DOHH2 (cell line): ENCODE data around the gene PTK7.

Source experiments
- H3F3A ChIP-seq: fragments of 200-600 bp; sonication (generic), shearing (Covaris generic); 2 replicates; pipeline ENCODE4 v1.6.0; 2016; ENCODE audit warnings: antibody characterized with exemption, mild to moderate bottlenecking; ENCODE audit not compliant: control insufficient read depth, insufficient read depth
- H3K27ac ChIP-seq: fragments of 200-600 bp; sonication (generic); 2 replicates; pipeline ENCODE4 v1.5.1; 2014; ENCODE audit warnings: low read depth, mild to moderate bottlenecking, low read length, moderate library complexity
- H3K27me3 ChIP-seq: fragments of 200-600 bp; sonication (generic); 2 replicates; pipeline ENCODE4 v1.6.1; 2014; ENCODE audit warnings: mild to moderate bottlenecking, low read length, mixed read lengths; ENCODE audit not compliant: control insufficient read depth
- H3K36me3 ChIP-seq: fragments of 200-600 bp; sonication (generic); 2 replicates; pipeline ENCODE4 v1.6.1; 2014; ENCODE audit warnings: mild to moderate bottlenecking, low read length, moderate library complexity, mixed read lengths; ENCODE audit not compliant: control insufficient read depth
- H3K4me1 ChIP-seq: fragments of 200-600 bp; sonication (generic); 2 replicates; pipeline ENCODE4 v1.6.1; 2014; ENCODE audit warnings: mild to moderate bottlenecking, low read length, mixed read lengths; ENCODE audit not compliant: control insufficient read depth
- H3K4me2 ChIP-seq: fragments of 200-600 bp; sonication (generic); 2 replicates; pipeline ENCODE4 v1.6.0; 2014; ENCODE audit warnings: mild to moderate bottlenecking, low read length, moderate library complexity
- H3K4me3 ChIP-seq: fragments of 200-600 bp; sonication (generic); 2 replicates; pipeline ENCODE4 v1.5.1; 2014; ENCODE audit warnings: mild to moderate bottlenecking, low read length, mixed read lengths
- H3K79me2 ChIP-seq: fragments of 200-600 bp; sonication (generic); 2 replicates; pipeline ENCODE4 v1.6.1; 2014; ENCODE audit warnings: mild to moderate bottlenecking, low read length, mixed read lengths; ENCODE audit not compliant: control insufficient read depth
- H3K9me2 ChIP-seq: fragments of 200-600 bp; sonication (generic); replicated peaks from 2 replicates; pipeline ENCODE4 v1.6.1; 2014; ENCODE audit warnings: mild to moderate bottlenecking, low read length, mixed read lengths; ENCODE audit not compliant: control insufficient read depth
- H3K9me3 ChIP-seq: fragments of 200-600 bp; sonication (generic); 2 replicates; pipeline ENCODE4 v1.6.1; 2014; ENCODE audit warnings: antibody characterized with exemption, low read length, mixed read lengths; ENCODE audit not compliant: control insufficient read depth, insufficient read depth
- H4K20me1 ChIP-seq: fragments of 200-600 bp; sonication (generic); 2 replicates; pipeline ENCODE4 v1.6.0; 2014; ENCODE audit warnings: low read depth, mild to moderate bottlenecking, antibody characterized with exemption, low read length, moderate library complexity; ENCODE audit not compliant: control insufficient read depth, insufficient read depth
- EZH2phosphoT487 ChIP-seq: fragments of 200-600 bp; sonication (generic); IDR thresholded peaks from 2 replicates; pipeline ENCODE4 v1.6.1; 2017; ENCODE audit warnings: borderline replicate concordance, mild to moderate bottlenecking, antibody characterized with exemption, low read length, moderate library complexity, mixed read lengths
- TF ChIP-seq, protein P1 (sequence below): fragments of 200-600 bp; sonication (generic); IDR thresholded peaks from one replicate; pipeline ENCODE4 v1.5.1; 2014; ENCODE audit warnings: antibody characterized with exemption, mild to moderate bottlenecking, low read depth, low read length; ENCODE audit not compliant: poor library complexity, severe bottlenecking

The PTK7 gene

DNA sequence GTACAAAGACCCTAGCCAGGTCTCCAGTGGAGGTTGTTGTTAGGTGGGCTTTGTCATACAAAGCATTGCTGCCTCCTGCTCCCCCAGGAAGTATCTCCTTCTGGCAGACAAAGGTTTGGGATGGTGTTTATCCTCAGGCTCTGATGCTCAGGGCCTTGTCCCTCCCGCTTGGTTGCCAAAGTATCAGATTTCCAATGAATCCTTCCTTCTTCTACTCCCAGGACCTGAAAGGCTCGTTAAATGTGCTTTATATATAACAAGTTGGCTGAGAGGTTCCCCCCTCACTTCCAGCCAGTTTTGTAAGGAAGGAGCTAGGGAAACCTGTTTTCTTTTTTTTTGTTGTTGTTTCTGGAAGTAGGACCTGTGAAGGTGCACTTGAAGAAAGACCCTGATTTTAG is 14.4 kb downstream of the PTK7 start:
- Histone ChIP-seq H3F3A (no peaks in the 10 kb centered on the region), H3K27me3 (peaks cover 4% of the 10 kb centered on the region; the same call in 1 of the 2 replicates), H3K4me2 (no peak overlapping the region), H3K4me1 (no peaks in the 10 kb centered on the region), H3K79me2 (no peaks in the 10 kb centered on the region), H3K9me2 (no peaks in the 10 kb centered on the region), H3K9me3 (no peaks in the 10 kb centered on the region), H3K4me3 (no peak overlapping the region), H3K36me3 (no peaks in the 10 kb centered on the region), H4K20me1 (no peaks in the 10 kb centered on the region), H3K27ac (no peak overlapping the region)
- TF ChIP-seq EZH2phosphoT487 = no peak
- TF ChIP-seq, protein P1, sequence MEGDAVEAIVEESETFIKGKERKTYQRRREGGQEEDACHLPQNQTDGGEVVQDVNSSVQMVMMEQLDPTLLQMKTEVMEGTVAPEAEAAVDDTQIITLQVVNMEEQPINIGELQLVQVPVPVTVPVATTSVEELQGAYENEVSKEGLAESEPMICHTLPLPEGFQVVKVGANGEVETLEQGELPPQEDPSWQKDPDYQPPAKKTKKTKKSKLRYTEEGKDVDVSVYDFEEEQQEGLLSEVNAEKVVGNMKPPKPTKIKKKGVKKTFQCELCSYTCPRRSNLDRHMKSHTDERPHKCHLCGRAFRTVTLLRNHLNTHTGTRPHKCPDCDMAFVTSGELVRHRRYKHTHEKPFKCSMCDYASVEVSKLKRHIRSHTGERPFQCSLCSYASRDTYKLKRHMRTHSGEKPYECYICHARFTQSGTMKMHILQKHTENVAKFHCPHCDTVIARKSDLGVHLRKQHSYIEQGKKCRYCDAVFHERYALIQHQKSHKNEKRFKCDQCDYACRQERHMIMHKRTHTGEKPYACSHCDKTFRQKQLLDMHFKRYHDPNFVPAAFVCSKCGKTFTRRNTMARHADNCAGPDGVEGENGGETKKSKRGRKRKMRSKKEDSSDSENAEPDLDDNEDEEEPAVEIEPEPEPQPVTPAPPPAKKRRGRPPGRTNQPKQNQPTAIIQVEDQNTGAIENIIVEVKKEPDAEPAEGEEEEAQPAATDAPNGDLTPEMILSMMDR = no peak

DNA sequence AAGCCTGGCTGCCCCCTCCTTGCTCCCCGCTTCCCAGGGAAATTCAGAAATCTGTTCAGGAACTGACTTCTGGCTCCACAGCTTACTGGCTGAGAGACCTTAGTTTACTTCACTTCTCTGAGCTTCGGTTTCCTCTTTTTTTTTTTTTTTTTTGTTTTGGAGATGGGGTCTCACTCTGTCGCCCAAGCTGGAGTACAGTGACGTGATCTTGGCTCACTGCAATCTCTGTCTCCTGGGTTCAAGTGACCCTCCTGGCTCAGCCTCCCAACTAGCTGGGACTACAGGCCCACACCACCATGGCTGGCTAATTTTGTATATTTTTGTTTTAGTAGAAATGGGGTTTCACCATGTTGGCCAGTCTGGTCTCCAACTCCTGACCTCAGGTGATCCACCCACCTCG is 14.9 kb downstream of the PTK7 start:
- H3K4me1 ChIP-seq = peaks cover 3% of the 10 kb centered on the region
- no peaks in the 10 kb centered on the region for H3K9me2 ChIP-seq
- no peak overlapping the region for H3K4me2 ChIP-seq
- H3K27me3 ChIP-seq = peaks cover 2% of the 10 kb centered on the region; the same call in 1 of the 2 replicates
- H4K20me1 ChIP-seq = no peaks in the 10 kb centered on the region
- no peaks in the 10 kb centered on the region for H3K9me3 ChIP-seq
- no peak for TF ChIP-seq EZH2phosphoT487
- TF ChIP-seq, protein P1 = no peak
- no peak overlapping the region for H3K27ac ChIP-seq
- no peaks in the 10 kb centered on the region for H3K79me2 ChIP-seq
- H3K4me3 ChIP-seq = no peak overlapping the region
- H3F3A ChIP-seq = no peaks in the 10 kb centered on the region
- no peaks in the 10 kb centered on the region for H3K36me3 ChIP-seq

DNA sequence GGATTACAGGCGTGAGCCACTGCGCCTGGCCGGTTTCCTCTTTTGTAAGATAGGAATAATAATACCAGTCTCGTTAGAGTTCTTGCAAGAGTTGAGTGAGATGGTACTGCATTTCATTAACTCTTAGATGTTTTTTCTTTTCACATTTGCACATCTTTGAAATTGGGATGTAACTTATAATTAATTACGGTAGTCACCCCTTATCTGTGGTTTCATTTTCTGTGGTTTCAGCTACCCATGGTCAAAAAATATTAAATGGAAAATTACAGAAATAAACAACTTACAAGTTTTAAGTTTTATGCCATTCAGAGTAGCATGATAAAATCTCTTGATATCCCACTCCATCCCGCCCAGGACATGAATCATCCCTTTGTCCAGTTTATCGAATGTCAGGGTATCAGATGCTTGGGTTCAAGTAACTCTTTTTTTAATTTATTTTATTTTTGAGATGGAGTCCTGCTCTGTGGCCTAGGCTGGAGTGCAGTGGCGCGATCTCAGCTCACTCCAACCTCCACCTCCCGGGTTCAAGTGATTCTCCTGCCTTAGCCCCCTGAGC is 15.4 kb downstream of the PTK7 start:
- no peaks in the 10 kb centered on the region for H3K9me3 ChIP-seq
- H3K27me3 ChIP-seq = no peaks in the 10 kb centered on the region
- H3K4me3 ChIP-seq = no peak overlapping the region
- no peak overlapping the region for H3K4me2 ChIP-seq
- H3K4me1 ChIP-seq = peaks cover 8% of the 10 kb centered on the region
- H3K27ac ChIP-seq = no peak overlapping the region
- no peaks in the 10 kb centered on the region for H3F3A ChIP-seq
- no peaks in the 10 kb centered on the region for H3K79me2 ChIP-seq
- no peak for TF ChIP-seq EZH2phosphoT487
- TF ChIP-seq, protein P1 = no peak
- no peaks in the 10 kb centered on the region for H4K20me1 ChIP-seq
- no peaks in the 10 kb centered on the region for H3K36me3 ChIP-seq
- H3K9me2 ChIP-seq = no peaks in the 10 kb centered on the region
